Measurements from ENCODE around the gene OR6B3.

The OR6B3 gene

GRCh38 chr2:240066489-240066888, 13.2 kb upstream of the OR6B3 start:
- no peak for DNase-seq (ENCODE audit: extremely low read depth, insufficient read length)
- H3K36me3 ChIP-seq (ENCODE audit: control insufficient read depth, insufficient read depth, low read length), result no peaks in the 10 kb centered on the region
- H3K4me3 ChIP-seq (replicated peaks; ENCODE audit: low read depth, low read length), result no peak overlapping the region
- no peak for TF ChIP-seq CTCF (IDR thresholded peaks at IDR 0.05; ENCODE audit: insufficient read depth, low read length, poor library complexity, severe bottlenecking)
- no peaks in the 10 kb centered on the region for H3K27me3 ChIP-seq (replicated peaks; ENCODE audit: control insufficient read depth, insufficient read depth, low read length)

GRCh38 chr2:240064898-240065297, 11.6 kb upstream of the OR6B3 start:
- Histone ChIP-seq H3K27me3 (replicated peaks; ENCODE audit: control insufficient read depth, insufficient read depth, low read length) (no peaks in the 10 kb centered on the region), H3K4me3 (replicated peaks; ENCODE audit: low read depth, low read length) (no peak overlapping the region), H3K36me3 (ENCODE audit: control insufficient read depth, insufficient read depth, low read length) (no peaks in the 10 kb centered on the region)
- no peak for TF ChIP-seq CTCF (IDR thresholded peaks at IDR 0.05; ENCODE audit: insufficient read depth, low read length, poor library complexity, severe bottlenecking)
- no peak for DNase-seq (ENCODE audit: extremely low read depth, insufficient read length)

- H3K36me3 ChIP-seq (ENCODE audit: control insufficient read depth, insufficient read depth, low read length), result no peaks in the 10 kb centered on the region
- H3K4me3 ChIP-seq (replicated peaks; ENCODE audit: low read depth, low read length), result no peak overlapping the region
- TF ChIP-seq CTCF (IDR thresholded peaks at IDR 0.05; ENCODE audit: insufficient read depth, low read length, poor library complexity, severe bottlenecking), result peak; percentile 54
- DNase-seq (ENCODE audit: extremely low read depth, insufficient read length), result no peak
- no peaks in the 10 kb centered on the region; the same call in 1 of the 2 replicates for H3K27me3 ChIP-seq (replicated peaks; ENCODE audit: control insufficient read depth, insufficient read depth, low read length)
Measured at GRCh38 chr2:240060977-240061591, 7.8 kb upstream of the OR6B3 start.

GRCh38 chr2:240056678-240057077, 3.4 kb upstream of the OR6B3 start:
- H3K36me3 ChIP-seq (ENCODE audit: control insufficient read depth, insufficient read depth, low read length), result no peaks in the 10 kb centered on the region
- H3K27me3 ChIP-seq (replicated peaks; ENCODE audit: control insufficient read depth, insufficient read depth, low read length), result no peaks in the 10 kb centered on the region; the same call in 1 of the 2 replicates
- TF ChIP-seq CTCF (IDR thresholded peaks at IDR 0.05; ENCODE audit: insufficient read depth, low read length, poor library complexity, severe bottlenecking), result no peak
- H3K4me3 ChIP-seq (replicated peaks; ENCODE audit: low read depth, low read length), result no peak overlapping the region
- no peak for DNase-seq (ENCODE audit: extremely low read depth, insufficient read length)

GRCh38 chr2:240055177-240055917, 2.0 kb upstream of the OR6B3 start:
- DNase-seq (ENCODE audit: extremely low read depth, insufficient read length), result no peak

More at GRCh38 chr2:240055177-240055917, 2.0 kb upstream of the OR6B3 start:
- Histone ChIP-seq H3K36me3 (ENCODE audit: control insufficient read depth, insufficient read depth, low read length) (no peaks in the 10 kb centered on the region), H3K4me3 (replicated peaks; ENCODE audit: low read depth, low read length) (no peak overlapping the region), H3K27me3 (replicated peaks; ENCODE audit: control insufficient read depth, insufficient read depth, low read length) (no peaks in the 10 kb centered on the region; the same call in 1 of the 2 replicates)
- TF ChIP-seq CTCF (IDR thresholded peaks at IDR 0.05; ENCODE audit: insufficient read depth, low read length, poor library complexity, severe bottlenecking), result no peak
